SK-N-SH treated with all-trans-retinoic acid at 6 μM for 48 hours (cell line): ENCODE data around the gene HOXA4.

Experiments used
- ARNTL ChIP-seq: fragments of 450-650 bp; formaldehyde crosslinking; IDR thresholded peaks from 2 replicates; pipeline ENCODE4 v1.5.0; 2020; ENCODE audit warnings: low read depth, mild to moderate bottlenecking, moderate library complexity, borderline replicate concordance
- CSDC2 ChIP-seq: fragments of 250-450 bp; sonication (Bioruptor Pico); IDR thresholded peaks from 2 replicates; pipeline ENCODE4 v1.5.0; 2020; ENCODE audit warnings: mild to moderate bottlenecking, moderate library complexity
- CSRNP3 ChIP-seq: fragments of 250-450 bp; sonication (Bioruptor Pico); IDR thresholded peaks from 2 replicates; pipeline ENCODE4 v1.5.1; 2021; ENCODE audit warnings: mild to moderate bottlenecking, moderate library complexity
- ESRRG ChIP-seq: fragments of 250-450 bp; sonication (Bioruptor Pico); IDR thresholded peaks from 2 replicates; pipeline ENCODE4 v1.6.1; 2021; ENCODE audit warnings: mild to moderate bottlenecking
- ISL1 ChIP-seq: fragments of 250-450 bp; sonication (Bioruptor Pico); IDR thresholded peaks from 2 replicates; pipeline ENCODE4 v2.1.2; 2022; ENCODE audit warnings: mild to moderate bottlenecking, moderate library complexity
- PATZ1 ChIP-seq: fragments of 250-450 bp; sonication (Bioruptor Pico); IDR thresholded peaks from 2 replicates; pipeline ENCODE4 v1.8.0; 2020; ENCODE audit warnings: mild to moderate bottlenecking, moderate library complexity, borderline replicate concordance
- RARB ChIP-seq: fragments of 250-450 bp; sonication (Bioruptor Pico); IDR thresholded peaks from 2 replicates; pipeline ENCODE4 v1.8.0; 2021; ENCODE audit warnings: mild to moderate bottlenecking, moderate library complexity
- SNAI2 ChIP-seq: fragments of 250-450 bp; sonication (Bioruptor Pico); IDR thresholded peaks from 2 replicates; pipeline ENCODE4 v1.5.0; 2020; ENCODE audit warnings: mild to moderate bottlenecking, moderate library complexity
- ZC3H10 ChIP-seq: fragments of 250-450 bp; sonication (Bioruptor Pico); IDR thresholded peaks from 2 replicates; pipeline ENCODE4 v1.5.1; 2021; ENCODE audit warnings: mild to moderate bottlenecking, moderate library complexity
- ZFP30 ChIP-seq: fragments of 450-650 bp; formaldehyde crosslinking; IDR thresholded peaks from 2 replicates; pipeline ENCODE4 v1.5.0; 2022; ENCODE audit warnings: mild to moderate bottlenecking, moderate library complexity
- ZNF8 ChIP-seq: fragments of 450-650 bp; formaldehyde crosslinking; IDR thresholded peaks from 2 replicates; pipeline ENCODE4 v1.5.0; 2020; ENCODE audit warnings: mild to moderate bottlenecking, moderate library complexity

- TF ChIP-seq ESRRG (CRISPR knock-in tag) (no peak), PATZ1 (CRISPR knock-in tag) (no peak), SNAI2 (CRISPR knock-in tag) (no peak), RARB (no peak), ZNF8 (CRISPR knock-in tag) (no peak), ZFP30 (CRISPR knock-in tag) (no peak), ZC3H10 (CRISPR knock-in tag) (no peak), CSDC2 (CRISPR knock-in tag) (no peak), ISL1 (CRISPR knock-in tag) (no peak), CSRNP3 (CRISPR knock-in tag) (no peak), ARNTL (no peak)
Observed at GRCh38 chr7:27147199-27148030, 16.9 kb upstream of the HOXA4 start, which contains the start of gene HOXA6.
